Ectodermal cell (in vitro differentiated cells): Measurements from ENCODE around the gene PROC.
"Not testable (repeated sequence)": the region's sequence is repeated elsewhere in the genome, so short reads cannot be mapped to it uniquely, and the experiment has no call there.

ENCODE experiments used
- H3K27ac ChIP-seq: 2 replicates; pipeline ENCODE4 v1.7.0; 2013; ENCODE audit warnings: mild to moderate bottlenecking, low read depth, low read length; ENCODE audit not compliant: insufficient read depth, poor library complexity, severe bottlenecking
- H3K27me3 ChIP-seq: 2 replicates; pipeline ENCODE4 v1.7.0; 2013; ENCODE audit warnings: mild to moderate bottlenecking, low read length; ENCODE audit not compliant: insufficient read depth, control insufficient read depth, poor library complexity, severe bottlenecking
- H3K36me3 ChIP-seq: one replicate; pipeline ENCODE4 v1.7.0; 2013; ENCODE audit warnings: low read length; ENCODE audit not compliant: control insufficient read depth, insufficient read depth
- H3K4me1 ChIP-seq: one replicate; pipeline ENCODE4 v1.7.0; 2013; ENCODE audit warnings: low read length; ENCODE audit not compliant: control insufficient read depth, insufficient read depth
- H3K4me3 ChIP-seq: 2 replicates; pipeline ENCODE4 v1.7.0; 2013; ENCODE audit warnings: low read depth, low read length, control low read depth; ENCODE audit not compliant: insufficient read depth
- H3K9me3 ChIP-seq: 2 replicates; pipeline ENCODE4 v1.7.0; 2013; ENCODE audit warnings: mild to moderate bottlenecking, low read length, moderate library complexity; ENCODE audit not compliant: control insufficient read depth
- WGBS, 2 experiments: methylation state at CpG; one replicate each; pipeline ENCODE4 v1.1.7; 2013; ENCODE audit warnings: missing lambda C conversion rate in 2 of 2; 5-methylcytosine and 5-hydroxymethylcytosine counted together

PROC gene

DNA sequence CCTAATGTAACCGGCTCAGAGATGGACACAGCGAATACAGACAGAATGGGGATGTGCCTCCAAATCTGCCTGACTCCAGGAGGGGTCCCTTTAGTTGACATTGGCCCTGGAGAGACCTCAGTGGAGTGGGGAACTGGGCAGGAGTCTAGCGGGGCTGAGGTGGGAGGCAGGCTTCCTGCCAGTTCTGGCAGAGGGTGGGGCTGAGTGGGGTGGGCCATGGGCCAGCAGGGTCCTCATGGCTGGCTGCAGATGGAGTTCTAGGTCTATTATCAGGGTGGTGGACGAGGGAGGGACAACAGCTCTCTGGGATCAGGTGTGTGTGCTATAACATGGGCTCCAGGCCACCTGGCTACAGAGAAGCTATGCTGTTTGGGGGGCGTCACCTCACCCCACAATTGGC, 21.1 kb downstream of the PROC start:
- Histone ChIP-seq H3K27me3 (no peaks in the 10 kb centered on the region), H3K4me3 (no peak overlapping the region), H3K36me3 (no peaks in the 10 kb centered on the region), H3K9me3 (no peaks in the 10 kb centered on the region), H3K4me1 (peaks cover 12% of the 10 kb centered on the region), H3K27ac (no peak overlapping the region)
- 93 to 95% methylated on average over 5 of the region's 5 CpGs for WGBS, 2 experiments

DNA sequence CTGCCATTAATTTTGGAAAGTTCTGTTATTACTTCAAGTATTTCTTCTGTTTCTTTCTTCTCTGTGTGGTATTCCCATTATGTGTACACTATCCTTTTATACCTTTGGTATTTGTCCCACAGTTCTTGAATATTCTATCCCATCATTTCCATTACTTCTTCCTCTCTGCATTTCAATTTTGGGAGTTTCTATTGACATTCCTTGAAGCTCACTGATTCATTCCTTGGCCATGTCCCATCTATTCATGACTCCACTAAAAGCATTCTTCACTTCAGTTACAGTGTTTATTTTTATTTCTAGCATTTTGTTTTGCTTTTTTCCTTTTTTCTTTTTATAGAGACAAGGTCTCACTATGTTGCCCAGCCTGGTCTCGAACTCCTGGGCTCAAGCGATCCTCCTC, 30.3 kb downstream of the PROC start:
- Histone ChIP-seq H3K27me3 (no peaks in the 10 kb centered on the region), H3K4me3 (no peak overlapping the region), H3K36me3 (no peaks in the 10 kb centered on the region), H3K4me1 (peaks cover 15% of the 10 kb centered on the region), H3K27ac (no peak overlapping the region), H3K9me3 (no peaks in the 10 kb centered on the region)
- WGBS, 2 experiments: 93 to 94% methylated on average over 2 of the region's 2 CpGs

- no peak overlapping the region for H3K27ac ChIP-seq
- H3K27me3 ChIP-seq: no peaks in the 10 kb centered on the region
- WGBS, 2 experiments: 2 to 5% methylated on average over 4 of the region's 4 CpGs
- no peaks in the 10 kb centered on the region for H3K36me3 ChIP-seq
- no peak overlapping the region for H3K4me3 ChIP-seq
- no peaks in the 10 kb centered on the region for H3K9me3 ChIP-seq
- peaks cover 19% of the 10 kb centered on the region for H3K4me1 ChIP-seq
Observed at GRCh38 chr2:127449414-127449813, 31.2 kb downstream of the PROC start.

DNA sequence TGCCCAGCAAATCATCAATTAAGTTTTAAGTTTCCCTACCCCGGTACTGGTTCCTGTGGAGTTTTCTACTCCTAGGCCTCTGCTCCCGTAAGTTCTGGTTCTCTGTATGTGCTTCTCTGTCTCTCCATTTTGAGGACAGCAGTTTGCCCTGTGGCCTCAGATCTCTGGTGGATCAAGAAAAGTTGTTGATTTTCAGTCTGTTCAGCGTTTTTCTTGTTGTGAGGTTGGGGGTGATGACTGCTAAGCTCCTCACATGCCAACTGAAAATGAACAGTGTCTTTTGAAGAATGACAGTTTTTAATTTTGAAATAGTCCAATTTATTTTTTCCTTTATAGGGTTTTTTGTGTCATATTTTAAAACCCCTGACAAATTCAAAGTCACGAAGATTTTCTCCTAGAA, 31.7 kb downstream of the PROC start:
- Histone ChIP-seq H3K4me1 (peaks cover 19% of the 10 kb centered on the region), H3K27ac (no peak overlapping the region), H3K9me3 (no peaks in the 10 kb centered on the region), H3K36me3 (no peaks in the 10 kb centered on the region), H3K27me3 (no peaks in the 10 kb centered on the region), H3K4me3 (no peak overlapping the region)
- 46 to 49% methylated on average over 4 of the region's 4 CpGs for WGBS, 2 experiments

- Histone ChIP-seq H3K27me3 (no peaks in the 10 kb centered on the region), H3K27ac (no peak overlapping the region), H3K9me3 (no peaks in the 10 kb centered on the region), H3K4me1 (peaks cover 33% of the 10 kb centered on the region), H3K4me3 (no peak overlapping the region), H3K36me3 (no peaks in the 10 kb centered on the region)
- WGBS, 2 experiments: 82 to 91% methylated on average over 6 of the region's 6 CpGs
Observed at GRCh38 chr2:127451981-127452380, 33.8 kb downstream of the PROC start.

- H3K36me3 ChIP-seq, H3K4me3 ChIP-seq: not testable (repeated sequence)
Observed at GRCh38 chr2:127452423-127452822, 34.2 kb downstream of the PROC start.

GRCh38 chr2:127453013-127453391, 34.8 kb downstream of the PROC start:
- no peaks in the 10 kb centered on the region for H3K9me3 ChIP-seq
- WGBS, 2 experiments: 91 to 96% methylated on average over 3 of the region's 3 CpGs
- no peak overlapping the region for H3K27ac ChIP-seq
- no peaks in the 10 kb centered on the region for H3K36me3 ChIP-seq
- H3K4me1 ChIP-seq: peaks cover 33% of the 10 kb centered on the region
- no peak overlapping the region for H3K4me3 ChIP-seq
- H3K27me3 ChIP-seq: no peaks in the 10 kb centered on the region

More at GRCh38 chr2:127452423-127452822, 34.2 kb downstream of the PROC start:
- H3K4me1 ChIP-seq: peaks cover 33% of the 10 kb centered on the region
- H3K27me3 ChIP-seq, H3K27ac ChIP-seq, H3K9me3 ChIP-seq: not testable (repeated sequence)
- 94% methylated on average over 8 of the region's 8 CpGs for WGBS, 2 experiments

DNA sequence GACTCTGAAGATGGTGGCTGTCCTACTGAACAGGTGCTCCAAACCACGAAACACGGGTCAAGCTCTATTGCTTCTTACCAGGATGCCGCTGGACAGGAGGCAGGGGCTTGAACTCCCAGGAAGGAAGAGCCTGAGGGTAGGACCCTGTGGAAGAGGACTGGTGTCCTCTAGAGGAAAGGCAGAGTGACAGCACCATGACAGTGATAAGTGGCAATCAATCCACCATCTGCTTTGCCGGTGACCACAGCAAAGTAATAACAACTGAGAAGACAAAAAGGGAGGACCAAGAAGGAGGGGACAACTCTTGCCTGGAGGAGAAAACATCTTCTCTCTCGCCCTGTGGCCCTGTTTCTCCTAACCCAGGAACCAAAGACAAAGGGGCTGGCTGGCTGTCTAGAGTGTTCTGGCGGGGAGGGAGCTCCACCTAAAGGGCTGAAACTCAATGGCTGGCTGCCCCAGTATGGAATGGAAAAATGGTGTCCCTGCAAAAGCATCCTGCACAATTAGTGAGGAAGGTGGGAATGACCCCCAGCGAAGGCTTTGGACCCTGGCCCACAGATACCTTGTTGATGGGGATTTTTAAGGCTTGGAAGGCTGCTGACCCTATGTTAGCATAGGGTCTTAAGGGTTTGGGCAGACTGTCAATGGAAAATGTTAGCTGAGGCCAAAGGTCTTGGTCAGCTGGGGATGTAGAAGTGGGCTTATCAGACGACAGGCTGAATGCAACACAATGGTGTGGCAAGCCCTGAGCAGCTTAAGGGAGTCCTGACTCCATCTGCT, 35.4 kb downstream of the PROC start:
- H3K27me3 ChIP-seq: no peaks in the 10 kb centered on the region
- no peaks in the 10 kb centered on the region for H3K36me3 ChIP-seq
- peaks cover 33% of the 10 kb centered on the region for H3K4me1 ChIP-seq
- no peak overlapping the region for H3K27ac ChIP-seq
- H3K9me3 ChIP-seq: no peaks in the 10 kb centered on the region
- no peak overlapping the region for H3K4me3 ChIP-seq
- 70 to 77% methylated on average over 8 of the region's 8 CpGs for WGBS, 2 experiments

- 91 to 92% methylated on average over 19 of the region's 19 CpGs for WGBS, 2 experiments
- H3K27ac ChIP-seq: no peak overlapping the region
Observed at GRCh38 chr2:127454595-127455565, 36.7 kb downstream of the PROC start.

More at GRCh38 chr2:127454595-127455565, 36.7 kb downstream of the PROC start:
- no peak overlapping the region for H3K4me3 ChIP-seq
- peaks cover 27% of the 10 kb centered on the region for H3K4me1 ChIP-seq
- no peaks in the 10 kb centered on the region for H3K27me3 ChIP-seq
- H3K9me3 ChIP-seq: no peaks in the 10 kb centered on the region
- no peaks in the 10 kb centered on the region for H3K36me3 ChIP-seq
